ENCODE data around the gene BMP10. TPM values are rescaled to one million over a fixed set of nuclear protein-coding genes. Genes with fewer than 3 reads are reported as not detected.

The BMP10 gene
- total RNA-seq, 1 donor from 2014 or later = not detected

GRCh38 chr2:68857202-68857845 is 13.9 kb downstream of the BMP10 start:
- Mint-ChIP-seq H3K4me1 (ENCODE audit: low read depth) (peaks cover 6% of the 10 kb centered on the region), H3K4me3 (ENCODE audit: low read depth) (no peak overlapping the region), H3K27me3 (ENCODE audit: low read depth) (peaks cover 26% of the 10 kb centered on the region), H3K36me3 (ENCODE audit: low read depth) (no peaks in the 10 kb centered on the region), H3K9me3 (no peaks in the 10 kb centered on the region), H3K27ac (no peak overlapping the region)
- intact Hi-C loops (cut with micrococcal nuclease) = no loop called here
- no peak for DNase-seq (ENCODE audit: low spot score)

- H3K4me3 Mint-ChIP-seq (ENCODE audit: low read depth) = no peak overlapping the region
- H3K27ac Mint-ChIP-seq = no peak overlapping the region
- no peak for DNase-seq (ENCODE audit: low spot score)
- peaks cover 4% of the 10 kb centered on the region for H3K4me1 Mint-ChIP-seq (ENCODE audit: low read depth)
- H3K36me3 Mint-ChIP-seq (ENCODE audit: low read depth) = no peaks in the 10 kb centered on the region
- intact Hi-C loops (cut with micrococcal nuclease) = no loop called here
- peaks cover 30% of the 10 kb centered on the region for H3K27me3 Mint-ChIP-seq (ENCODE audit: low read depth)
- no peaks in the 10 kb centered on the region for H3K9me3 Mint-ChIP-seq
Measured at GRCh38 chr2:68855550-68855949, 15.6 kb downstream of the BMP10 start.

DNA sequence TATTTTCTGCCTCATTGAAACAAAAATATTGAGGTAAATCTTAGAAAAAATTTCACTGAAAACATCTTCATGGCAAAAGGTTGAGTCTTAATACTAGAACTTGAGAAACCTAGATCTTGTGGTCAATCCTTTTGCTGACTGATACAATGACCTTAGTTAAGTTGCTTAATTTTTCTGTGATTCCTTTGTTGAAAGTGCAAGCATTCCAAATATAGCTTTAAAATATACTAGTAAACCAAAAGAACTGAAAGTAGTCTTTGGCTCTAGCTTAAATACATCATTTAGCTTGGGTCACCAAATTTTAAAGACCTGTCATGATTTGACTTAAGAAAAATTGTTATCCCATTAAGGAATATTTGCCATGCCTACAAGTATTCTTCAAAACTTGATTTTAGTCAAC is 16.7 kb downstream of the BMP10 start:
- DNase-seq (ENCODE audit: low spot score) = no peak
- no peaks in the 10 kb centered on the region for H3K9me3 Mint-ChIP-seq

GRCh38 chr2:68853915-68854314 is 17.3 kb downstream of the BMP10 start:
- Mint-ChIP-seq H3K27ac (no peak overlapping the region), H3K4me1 (ENCODE audit: low read depth) (peaks cover 4% of the 10 kb centered on the region), H3K9me3 (no peaks in the 10 kb centered on the region), H3K27me3 (ENCODE audit: low read depth) (peaks cover 39% of the 10 kb centered on the region), H3K4me3 (ENCODE audit: low read depth) (no peak overlapping the region), H3K36me3 (ENCODE audit: low read depth) (no peaks in the 10 kb centered on the region)
- intact Hi-C loops (cut with micrococcal nuclease) = no loop called here
- no peak for DNase-seq (ENCODE audit: low spot score)

More for the DNA sequence above, 16.7 kb downstream of the BMP10 start:
- intact Hi-C loops (cut with micrococcal nuclease) = no loop called here
- peaks cover 4% of the 10 kb centered on the region for H3K4me1 Mint-ChIP-seq (ENCODE audit: low read depth)
- H3K27me3 Mint-ChIP-seq (ENCODE audit: low read depth) = peaks cover 36% of the 10 kb centered on the region
- H3K4me3 Mint-ChIP-seq (ENCODE audit: low read depth) = no peak overlapping the region
- H3K36me3 Mint-ChIP-seq (ENCODE audit: low read depth) = no peaks in the 10 kb centered on the region
- H3K27ac Mint-ChIP-seq = no peak overlapping the region

DNA sequence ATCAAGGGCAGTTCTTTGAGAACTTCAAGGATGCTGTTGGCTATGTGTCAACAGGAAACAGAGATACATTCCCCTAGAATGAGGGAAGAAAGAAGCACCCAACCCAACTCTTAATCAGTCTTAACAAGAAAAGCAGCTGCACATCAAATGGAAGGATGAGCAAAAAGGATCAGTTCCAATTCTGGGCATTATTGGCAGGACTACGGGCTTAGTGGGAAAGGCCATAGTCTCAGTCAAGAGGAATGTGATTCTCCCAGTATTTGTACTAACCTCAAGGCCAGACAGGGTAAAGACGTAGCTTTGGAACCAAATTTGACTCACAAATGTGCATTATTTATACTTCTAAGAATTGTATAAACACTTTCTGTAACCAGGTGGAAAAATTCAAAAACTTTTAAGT is 18.2 kb downstream of the BMP10 start:
- no peak overlapping the region for H3K4me3 Mint-ChIP-seq (ENCODE audit: low read depth)
- intact Hi-C loops (cut with micrococcal nuclease) = no loop called here
- no peak for DNase-seq (ENCODE audit: low spot score)
- no peaks in the 10 kb centered on the region for H3K36me3 Mint-ChIP-seq (ENCODE audit: low read depth)
- no peaks in the 10 kb centered on the region for H3K9me3 Mint-ChIP-seq
- no peak overlapping the region for H3K27ac Mint-ChIP-seq
- peaks cover 4% of the 10 kb centered on the region for H3K4me1 Mint-ChIP-seq (ENCODE audit: low read depth)
- peaks cover 44% of the 10 kb centered on the region for H3K27me3 Mint-ChIP-seq (ENCODE audit: low read depth)

- no peak for DNase-seq (ENCODE audit: low spot score)
- H3K27ac Mint-ChIP-seq = no peak overlapping the region
- intact Hi-C loops (cut with micrococcal nuclease) = no loop called here
- no peaks in the 10 kb centered on the region for H3K4me1 Mint-ChIP-seq (ENCODE audit: low read depth)
- peaks cover 59% of the 10 kb centered on the region for H3K27me3 Mint-ChIP-seq (ENCODE audit: low read depth)
- no peak overlapping the region for H3K4me3 Mint-ChIP-seq (ENCODE audit: low read depth)
- no peaks in the 10 kb centered on the region for H3K36me3 Mint-ChIP-seq (ENCODE audit: low read depth)
- no peaks in the 10 kb centered on the region for H3K9me3 Mint-ChIP-seq
Measured at GRCh38 chr2:68850524-68850923, 20.7 kb downstream of the BMP10 start.

DNA sequence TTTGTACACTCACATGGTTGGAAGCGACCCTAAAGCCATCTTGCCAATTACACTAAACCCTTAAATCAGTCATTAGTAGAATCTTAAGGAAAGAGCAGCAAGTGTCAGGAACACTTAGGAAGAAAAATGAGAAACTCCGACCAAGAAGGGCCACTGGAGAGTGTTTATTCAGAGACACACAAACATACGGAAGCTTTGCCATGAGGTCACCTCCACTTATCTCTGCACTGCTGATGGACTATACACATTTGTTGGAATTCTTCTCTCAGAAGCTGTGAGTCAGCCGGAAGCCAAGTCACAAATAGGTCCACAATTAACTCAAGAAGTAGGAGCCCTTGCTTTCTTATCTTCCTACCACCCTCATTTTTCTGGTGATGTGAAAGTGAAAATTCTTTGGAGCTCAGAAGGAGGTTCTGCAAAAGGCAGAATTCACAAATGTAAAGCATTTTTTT is 21.6 kb downstream of the BMP10 start:
- no peaks in the 10 kb centered on the region for H3K9me3 Mint-ChIP-seq
- H3K4me1 Mint-ChIP-seq (ENCODE audit: low read depth) = no peaks in the 10 kb centered on the region
- intact Hi-C loops (cut with micrococcal nuclease) = no loop called here
- H3K4me3 Mint-ChIP-seq (ENCODE audit: low read depth) = no peak overlapping the region
- H3K27ac Mint-ChIP-seq = no peak overlapping the region
- DNase-seq (ENCODE audit: low spot score) = no peak
- peaks cover 61% of the 10 kb centered on the region for H3K27me3 Mint-ChIP-seq (ENCODE audit: low read depth)
- H3K36me3 Mint-ChIP-seq (ENCODE audit: low read depth) = no peaks in the 10 kb centered on the region

GRCh38 chr2:68847751-68848150 is 23.4 kb downstream of the BMP10 start:
- Mint-ChIP-seq H3K4me1 (ENCODE audit: low read depth) (no peaks in the 10 kb centered on the region), H3K4me3 (ENCODE audit: low read depth) (no peak overlapping the region), H3K9me3 (no peaks in the 10 kb centered on the region), H3K27ac (no peak overlapping the region), H3K36me3 (ENCODE audit: low read depth) (peaks cover 4% of the 10 kb centered on the region), H3K27me3 (ENCODE audit: low read depth) (peaks cover 67% of the 10 kb centered on the region)
- intact Hi-C loops (cut with micrococcal nuclease) = no loop called here
- DNase-seq (ENCODE audit: low spot score) = no peak

- Mint-ChIP-seq H3K27ac (no peak overlapping the region), H3K4me1 (ENCODE audit: low read depth) (no peaks in the 10 kb centered on the region), H3K9me3 (no peaks in the 10 kb centered on the region), H3K27me3 (ENCODE audit: low read depth) (peaks cover 60% of the 10 kb centered on the region), H3K4me3 (ENCODE audit: low read depth) (no peak overlapping the region), H3K36me3 (ENCODE audit: low read depth) (peaks cover 4% of the 10 kb centered on the region)
- no peak for DNase-seq (ENCODE audit: low spot score)
- intact Hi-C loops (cut with micrococcal nuclease) = no loop called here
Measured at GRCh38 chr2:68846091-68846490, 25.1 kb downstream of the BMP10 start.

- H3K4me3 Mint-ChIP-seq (ENCODE audit: low read depth) = no peak overlapping the region
- no peak overlapping the region for H3K27ac Mint-ChIP-seq
- H3K36me3 Mint-ChIP-seq (ENCODE audit: low read depth) = peaks cover 4% of the 10 kb centered on the region
- no peak for DNase-seq (ENCODE audit: low spot score)
- H3K4me1 Mint-ChIP-seq (ENCODE audit: low read depth) = peaks cover 3% of the 10 kb centered on the region
- no peaks in the 10 kb centered on the region for H3K9me3 Mint-ChIP-seq
- intact Hi-C loops (cut with micrococcal nuclease) = no loop called here
- H3K27me3 Mint-ChIP-seq (ENCODE audit: low read depth) = peaks cover 54% of the 10 kb centered on the region
Measured at GRCh38 chr2:68845043-68845442, 26.2 kb downstream of the BMP10 start.

DNA sequence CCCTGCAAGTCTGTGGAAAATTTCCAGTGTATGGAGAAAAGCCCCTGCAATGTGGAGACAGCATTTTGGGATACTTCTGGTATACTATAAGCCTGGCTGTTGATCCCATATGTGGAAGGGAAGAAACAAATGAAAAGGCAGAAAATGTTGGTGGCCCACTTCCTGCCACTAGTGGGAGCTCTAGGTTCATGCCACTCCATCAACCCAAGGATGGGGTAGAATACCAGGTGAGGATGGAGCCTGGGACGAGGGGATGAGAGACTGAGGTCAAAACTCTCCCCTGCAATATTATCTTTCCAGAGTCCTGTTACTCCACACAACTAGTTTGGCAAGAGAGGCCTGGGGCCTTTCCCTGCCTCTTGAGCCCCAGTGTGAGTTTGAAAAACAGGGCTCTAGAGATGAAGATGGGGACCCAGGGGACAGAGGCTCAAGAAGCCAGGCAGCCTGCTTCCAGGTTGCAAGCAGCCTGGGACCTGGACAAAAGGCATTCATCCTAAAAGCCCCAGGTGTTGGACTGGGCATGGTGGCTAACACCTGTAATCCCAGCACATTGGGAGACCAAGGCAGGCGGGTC is 31.9 kb downstream of the BMP10 start:
- intact Hi-C loops (cut with micrococcal nuclease) = loop anchor here (2.0 to 10.0 kb wide), 5 partner anchors 42 to 455 kb away; partner anchors contain the start of genes APLF and FBXO48
- no peaks in the 10 kb centered on the region for H3K9me3 Mint-ChIP-seq
- no peak overlapping the region for H3K4me3 Mint-ChIP-seq (ENCODE audit: low read depth)
- peaks cover 30% of the 10 kb centered on the region for H3K4me1 Mint-ChIP-seq (ENCODE audit: low read depth)
- DNase-seq (ENCODE audit: low spot score) = no peak
- H3K27ac Mint-ChIP-seq = no peak overlapping the region
- peaks cover 4% of the 10 kb centered on the region for H3K36me3 Mint-ChIP-seq (ENCODE audit: low read depth)
- peaks cover 12% of the 10 kb centered on the region for H3K27me3 Mint-ChIP-seq (ENCODE audit: low read depth)

GRCh38 chr2:68838641-68839040 is 32.6 kb downstream of the BMP10 start:
- Mint-ChIP-seq H3K27ac (no peak overlapping the region), H3K27me3 (ENCODE audit: low read depth) (peaks cover 9% of the 10 kb centered on the region), H3K4me1 (ENCODE audit: low read depth) (peaks cover 37% of the 10 kb centered on the region), H3K4me3 (ENCODE audit: low read depth) (no peak overlapping the region), H3K9me3 (no peaks in the 10 kb centered on the region), H3K36me3 (ENCODE audit: low read depth) (peaks cover 4% of the 10 kb centered on the region)
- intact Hi-C loops (cut with micrococcal nuclease) = loop anchor here (2.0 to 10.0 kb wide), 5 partner anchors 41 to 454 kb away; partner anchors contain the start of genes APLF and FBXO48
- no peak for DNase-seq (ENCODE audit: low spot score)

- Mint-ChIP-seq H3K27ac (peak overlapping the region; percentile 78), H3K36me3 (ENCODE audit: low read depth) (no peaks in the 10 kb centered on the region), H3K27me3 (ENCODE audit: low read depth) (peaks cover 1% of the 10 kb centered on the region), H3K4me1 (ENCODE audit: low read depth) (peaks cover 43% of the 10 kb centered on the region), H3K4me3 (ENCODE audit: low read depth) (no peak overlapping the region), H3K9me3 (no peaks in the 10 kb centered on the region)
- intact Hi-C loops (cut with micrococcal nuclease) = loop anchor here (1.0 to 10.0 kb wide), 7 partner anchors 41 to 453 kb away; partner anchors contain the start of genes APLF and FBXO48
- DNase-seq (ENCODE audit: low spot score) = no peak
Measured at GRCh38 chr2:68837861-68838341, 33.3 kb downstream of the BMP10 start.
